Liver (tissue), 3 donors: ENCODE data around the gene ALG12.

Experiments used
- ATF3 ChIP-seq: IDR thresholded peaks from 2 replicates; pipeline ENCODE4 v1.6.1; 2016; ENCODE audit warnings: antibody characterized with exemption
- CTCF ChIP-seq: fragments of 150-350 bp; IDR thresholded peaks from 2 replicates; pipeline ENCODE4 v1.5.1; 2017; ENCODE audit warnings: improper control_type of control experiment, low read depth, low read length; ENCODE audit not compliant: missing input control
- EGR1 ChIP-seq, 2 donors: IDR thresholded peaks; 2 replicates each; pipeline ENCODE4 v1.6.1; 2016 to 2018; ENCODE audit warnings: antibody characterized with exemption in 2 of 2, low read depth in 2 of 2
- FOXA1 ChIP-seq: IDR thresholded peaks from 2 replicates; pipeline ENCODE4 v1.6.1; 2016; ENCODE audit warnings: antibody characterized with exemption
- FOXA2 ChIP-seq: IDR thresholded peaks from 2 replicates; pipeline ENCODE4 v1.6.1; 2016; ENCODE audit warnings: antibody characterized with exemption
- GABPA ChIP-seq, 2 donors: IDR thresholded peaks in 1 of 2; conservative IDR thresholded peaks in 1 of 2; 2 replicates each; pipeline ENCODE4 v1.6.1; 2016; ENCODE audit warnings: antibody characterized with exemption in 2 of 2, mild to moderate bottlenecking in 1 of 2, moderate library complexity in 1 of 2
- JUND ChIP-seq, 2 donors: IDR thresholded peaks; 2 replicates each; pipeline ENCODE4 v1.6.1; 2016; ENCODE audit warnings: antibody characterized with exemption in 2 of 2
- RAD21 ChIP-seq, 2 donors: IDR thresholded peaks; 2 replicates each; pipeline ENCODE4 v1.6.1; 2016; ENCODE audit warnings: antibody characterized with exemption in 2 of 2, mild to moderate bottlenecking in 2 of 2
- REST ChIP-seq: IDR thresholded peaks from 2 replicates; pipeline ENCODE4 v1.6.1; 2016; ENCODE audit warnings: antibody characterized with exemption, mild to moderate bottlenecking
- SP1 ChIP-seq: IDR thresholded peaks from 2 replicates; pipeline ENCODE4 v1.6.1; 2018; ENCODE audit warnings: antibody characterized with exemption, mild to moderate bottlenecking
- TAF1 ChIP-seq: conservative IDR thresholded peaks from 2 replicates; pipeline ENCODE4 v1.6.1; 2016; ENCODE audit warnings: antibody characterized with exemption, mild to moderate bottlenecking
- YY1 ChIP-seq: IDR thresholded peaks from 2 replicates; pipeline ENCODE4 v1.6.1; 2016; ENCODE audit warnings: antibody characterized with exemption, mild to moderate bottlenecking
- TF ChIP-seq, protein P1 (sequence below): IDR thresholded peaks from 2 replicates; pipeline ENCODE4 v1.6.1; 2016; ENCODE audit warnings: antibody characterized with exemption
- donor health status: healthy.
- donor health status: healthy.

DNA sequence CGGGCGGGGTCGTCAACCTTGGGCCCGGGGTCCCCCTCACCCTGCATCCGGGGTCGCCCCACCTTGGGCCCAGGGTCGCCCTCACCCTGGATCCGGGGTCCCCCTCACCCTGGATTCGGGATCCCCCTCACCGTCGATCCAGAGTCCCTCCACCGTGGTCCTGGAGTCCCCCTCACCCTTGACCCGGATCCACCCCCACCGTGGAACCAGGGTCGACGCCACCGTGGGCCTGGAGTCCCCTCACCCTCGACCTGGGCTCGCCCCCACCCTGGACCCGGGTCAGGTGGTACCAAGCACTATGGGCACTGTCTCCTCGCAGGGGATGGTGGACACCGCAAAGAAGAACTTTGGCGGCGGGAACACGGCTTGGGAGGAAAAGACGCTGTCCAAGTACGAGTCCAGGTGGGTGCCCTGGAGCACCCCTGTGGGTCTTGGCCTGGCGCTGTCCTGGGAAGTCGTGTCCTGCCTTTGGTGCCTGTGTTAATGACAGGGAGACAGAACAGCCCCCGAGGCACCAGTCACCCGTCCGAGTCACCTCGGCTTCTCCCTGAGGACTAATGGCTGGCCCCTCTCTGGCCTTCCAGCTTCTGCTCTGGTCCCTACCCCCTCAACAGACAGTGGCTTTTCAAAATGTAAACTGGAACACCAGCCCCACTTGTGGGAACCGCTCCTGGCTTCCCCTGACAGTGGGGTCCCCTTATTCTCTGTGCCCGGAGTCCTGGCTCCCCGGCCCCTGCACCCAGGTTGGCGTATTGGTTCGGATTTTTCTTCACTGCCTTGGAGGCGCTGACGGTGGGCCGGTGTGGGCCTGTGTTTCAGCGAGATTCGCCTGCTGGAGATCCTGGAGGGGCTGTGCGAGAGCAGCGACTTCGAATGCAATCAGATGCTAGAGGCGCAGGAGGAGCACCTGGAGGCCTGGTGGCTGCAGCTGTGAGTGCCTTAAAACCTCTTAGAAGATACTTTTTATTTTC is 958 bp upstream of the ALG12 start:
- TF ChIP-seq CTCF (no peak), SP1 (no peak), RAD21 (IDR thresholded peaks at IDR 0.05) (no peak), YY1 (no peak), REST (peak; percentile 36), GABPA (IDR thresholded peaks at IDR 0.05 in 1 of 2, conservative IDR thresholded peaks at IDR 0.05 in 1 of 2) (no peak), JUND (IDR thresholded peaks at IDR 0.05) (no peak), EGR1 (IDR thresholded peaks at IDR 0.05; ENCODE audit: low read depth in 2 of 2) (no peak), FOXA1 (no peak), ATF3 (no peak), TAF1 (no peak), FOXA2 (no peak)
- TF ChIP-seq, protein P1, sequence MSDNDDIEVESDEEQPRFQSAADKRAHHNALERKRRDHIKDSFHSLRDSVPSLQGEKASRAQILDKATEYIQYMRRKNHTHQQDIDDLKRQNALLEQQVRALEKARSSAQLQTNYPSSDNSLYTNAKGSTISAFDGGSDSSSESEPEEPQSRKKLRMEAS = no peak
